ENCODE data around the gene ZC3H15. TPM values are rescaled to one million over a fixed set of nuclear protein-coding genes. Genes with fewer than 3 reads are reported as not detected.
"Not testable (repeated sequence)": the region's sequence is repeated elsewhere in the genome, so short reads cannot be mapped to it uniquely, and the experiment has no call there.

The ZC3H15 gene
- total RNA-seq, result 10 to 100 TPM; 76.2 to 93.0 (median 86.1) TPM

DNA sequence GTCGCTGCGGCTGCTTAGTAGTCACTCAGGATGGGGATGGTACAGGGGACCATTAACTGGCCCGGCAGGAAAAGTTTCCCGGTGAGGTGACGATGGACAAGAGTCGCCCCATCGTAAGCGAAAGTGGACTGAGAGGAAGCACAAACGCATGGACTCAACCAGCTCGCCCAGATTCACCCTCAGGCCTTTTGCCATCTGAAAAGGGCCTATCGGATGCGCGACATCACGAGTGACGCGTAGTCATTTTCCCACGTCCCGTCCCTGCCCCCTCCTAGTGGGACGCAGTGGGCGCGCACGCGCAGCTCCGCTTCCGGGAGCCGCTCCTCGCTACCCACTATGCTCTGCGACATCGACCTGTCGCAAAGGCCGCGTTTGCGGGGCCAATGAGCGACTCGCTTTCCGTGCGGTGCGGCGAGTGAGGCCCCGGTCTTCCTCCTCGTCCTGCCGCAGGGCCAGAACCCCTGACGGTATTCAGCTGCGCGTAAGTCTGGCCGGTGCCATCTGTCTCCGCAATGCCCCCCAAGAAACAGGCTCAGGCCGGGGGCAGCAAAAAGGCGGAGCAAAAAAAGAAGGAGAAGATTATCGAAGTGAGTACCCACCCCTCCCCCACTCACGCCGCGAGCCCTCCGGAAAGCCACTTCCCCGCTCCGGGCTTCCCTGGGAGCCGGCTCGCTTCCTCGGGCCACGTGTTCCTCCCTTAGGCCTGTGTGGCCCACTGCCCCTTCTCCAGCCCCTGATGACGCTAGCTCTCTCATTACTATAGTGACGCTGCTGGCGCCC is at the start of gene ZC3H15:
ZC3H15 (plus strand) TSS at position 390 of the 780 bp plus-strand sequence; CDS start at position 513, 123 bp downstream.
- Histone ChIP-seq H3K4me3 (peak within 1 kb of the TSS; percentile 63 to 90 (median 80)), H3K27ac (peak within 1 kb of the TSS; percentile 93 to 98), H3K4me1 (replicated peaks in 1 of 2) (peaks cover 5 to 12% of the 10 kb centered on the region in 2 donors)
- 0 to 7% (median 0%) methylated on average over 1 to 18 of the region's 63 CpGs; no CpG with 5 or more reads in 1 of the 10 experiments for WGBS, 10 experiments
- in situ Hi-C loops (cut with MboI; ENCODE audit: low pct_unique_long_range_greater_than_20kb in 2 of 9, low sequenced_read_pairs in 9 of 9, unreplicated experiment in 9 of 9), result no loop called here
- peak; percentile 85 to 92 (median 90) for ATAC-seq (replicated peaks in 6 of 8)

DNA sequence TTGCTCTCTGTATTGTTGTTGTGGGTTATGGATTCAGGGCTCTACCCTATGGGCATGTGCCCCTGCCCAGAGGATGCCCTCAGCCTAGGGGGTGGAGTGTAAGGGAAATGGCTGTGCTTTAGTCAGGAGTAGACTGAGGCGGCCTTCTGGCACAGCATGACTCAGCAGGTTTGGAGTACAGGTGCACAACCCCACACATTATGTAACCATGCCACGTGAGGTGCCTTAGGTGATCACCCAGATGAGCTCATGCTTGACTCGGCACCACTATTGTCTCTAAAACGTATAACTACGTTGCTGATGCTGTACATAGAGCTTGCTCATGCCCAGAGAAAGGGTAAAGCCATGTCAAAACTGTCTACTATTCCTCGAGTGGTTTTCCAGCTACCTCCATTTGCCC is 48.3 kb upstream of the ZC3H15 start:
- H3K4me1 ChIP-seq (replicated peaks in 1 of 2), result no peaks in the 10 kb centered on the region
- WGBS, 10 experiments, result 40 to 100% (median 93%) methylated on average over 1 to 4 of the region's 6 CpGs; no CpG with 5 or more reads in 5 of the 10 experiments
- no peak overlapping the region for H3K4me3 ChIP-seq
- H3K27ac ChIP-seq, result no peak overlapping the region
- in situ Hi-C loops (cut with MboI; ENCODE audit: low pct_unique_long_range_greater_than_20kb in 2 of 9, low sequenced_read_pairs in 9 of 9, unreplicated experiment in 9 of 9), result no loop called here
- no peak for ATAC-seq (replicated peaks in 6 of 8)

DNA sequence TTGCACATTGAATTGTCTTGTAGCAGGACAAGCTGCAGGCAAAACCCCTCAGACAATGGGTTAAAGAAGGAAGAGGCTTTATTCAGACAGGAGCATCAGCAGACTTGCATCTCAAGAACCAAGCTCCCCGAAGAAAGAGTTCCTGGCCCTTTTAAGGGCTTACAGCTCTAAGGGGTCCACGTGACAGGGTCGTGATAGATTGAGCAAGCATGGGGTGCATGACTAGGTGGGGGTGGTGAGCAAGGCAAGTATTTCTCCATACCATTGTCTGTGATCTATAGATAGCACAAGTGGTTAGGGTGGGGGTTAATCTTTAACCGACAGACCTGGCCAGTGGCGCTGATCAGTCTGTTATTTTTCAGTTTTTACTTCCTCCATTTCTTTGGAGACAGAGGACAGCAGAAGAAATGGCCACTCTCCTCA is 46.4 kb upstream of the ZC3H15 start:
- in situ Hi-C loops (cut with MboI; ENCODE audit: low pct_unique_long_range_greater_than_20kb in 2 of 9, low sequenced_read_pairs in 9 of 9, unreplicated experiment in 9 of 9); H3K4me3 ChIP-seq; H3K4me1 ChIP-seq (replicated peaks in 1 of 2); H3K27ac ChIP-seq; ATAC-seq (replicated peaks in 6 of 8): not testable (repeated sequence)
- WGBS, 10 experiments, result 64 to 100% (median 84%) methylated on average over 1 to 5 of the region's 5 CpGs; no CpG with 5 or more reads in 5 of the 10 experiments

- H3K4me3 ChIP-seq, result no peak overlapping the region
- 78 to 100% (median 95%) methylated on average over 1 to 3 of the region's 3 CpGs for WGBS, 10 experiments
- peaks cover 0 to 4% of the 10 kb centered on the region in 2 donors for H3K4me1 ChIP-seq (replicated peaks in 1 of 2)
- no peak for ATAC-seq (replicated peaks in 6 of 8)
- in situ Hi-C loops (cut with MboI; ENCODE audit: low pct_unique_long_range_greater_than_20kb in 2 of 9, low sequenced_read_pairs in 9 of 9, unreplicated experiment in 9 of 9), result no loop called here
- no peak overlapping the region for H3K27ac ChIP-seq
Measured at GRCh38 chr2:186440506-186440905, 45.6 kb upstream of the ZC3H15 start.

GRCh38 chr2:186442885-186443284 is 43.2 kb upstream of the ZC3H15 start:
- WGBS, 10 experiments, result 50 to 80% (median 69%) methylated on average over 1 to 3 of the region's 3 CpGs; no CpG with 5 or more reads in 4 of the 10 experiments
- in situ Hi-C loops (cut with MboI; ENCODE audit: low pct_unique_long_range_greater_than_20kb in 2 of 9, low sequenced_read_pairs in 9 of 9, unreplicated experiment in 9 of 9), result no loop called here
- peaks cover 0 to 4% of the 10 kb centered on the region in 2 donors for H3K4me1 ChIP-seq (replicated peaks in 1 of 2)
- H3K27ac ChIP-seq, result no peak overlapping the region
- H3K4me3 ChIP-seq, result no peak overlapping the region
- ATAC-seq (replicated peaks in 6 of 8), result peak in 7 of 8 experiments; percentile 60 to 87 (median 82)

DNA sequence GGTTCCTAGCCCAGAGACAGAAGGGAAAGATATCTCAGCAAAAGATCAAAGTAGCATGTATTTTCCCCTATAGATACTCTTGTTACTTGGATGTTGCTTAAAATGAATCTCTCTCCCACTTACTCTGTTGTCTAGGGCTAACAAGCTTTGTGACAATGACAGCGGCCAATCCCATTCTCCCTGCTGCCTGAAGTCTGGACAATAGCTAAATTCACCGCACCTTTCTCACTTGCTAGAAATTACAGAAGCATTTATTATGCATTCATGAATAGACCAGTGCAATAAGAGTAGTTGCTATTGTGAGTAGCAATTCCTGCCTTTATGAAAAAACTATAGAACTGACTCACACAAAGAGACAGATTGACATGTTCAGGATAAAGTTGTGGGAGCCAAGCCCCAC is 42.2 kb upstream of the ZC3H15 start:
- in situ Hi-C loops (cut with MboI; ENCODE audit: low pct_unique_long_range_greater_than_20kb in 2 of 9, low sequenced_read_pairs in 9 of 9, unreplicated experiment in 9 of 9), result no loop called here
- WGBS, 10 experiments, result 59 to 100% (median 84%) methylated on average over 1 to 2 of the region's 2 CpGs; no CpG with 5 or more reads in 5 of the 10 experiments

GRCh38 chr2:186445506-186445905 is 40.6 kb upstream of the ZC3H15 start:
- no peak for ATAC-seq (replicated peaks in 6 of 8)
- in situ Hi-C loops (cut with MboI; ENCODE audit: low pct_unique_long_range_greater_than_20kb in 2 of 9, low sequenced_read_pairs in 9 of 9, unreplicated experiment in 9 of 9), result no loop called here
- no peak overlapping the region for H3K27ac ChIP-seq
- WGBS, 10 experiments, result 81 to 100% (median 93%) methylated on average over 1 to 4 of the region's 4 CpGs; no CpG with 5 or more reads in 1 of the 10 experiments
- no peak overlapping the region for H3K4me3 ChIP-seq
- H3K4me1 ChIP-seq (replicated peaks in 1 of 2), result peaks cover 0 to 4% of the 10 kb centered on the region in 2 donors

More for the DNA sequence above, 42.2 kb upstream of the ZC3H15 start:
- ATAC-seq (replicated peaks in 6 of 8), result peak in 4 of 8 experiments; percentile 9 to 55 (median 33)
- H3K4me1 ChIP-seq (replicated peaks in 1 of 2), result peaks cover 0 to 4% of the 10 kb centered on the region in 2 donors
- no peak overlapping the region for H3K27ac ChIP-seq
- H3K4me3 ChIP-seq, result no peak overlapping the region

GRCh38 chr2:186455613-186456012 is 30.4 kb upstream of the ZC3H15 start:
- peaks cover 0 to 4% of the 10 kb centered on the region in 2 donors for H3K4me1 ChIP-seq (replicated peaks in 1 of 2)
- H3K4me3 ChIP-seq, result no peak overlapping the region
- H3K27ac ChIP-seq, result no peak overlapping the region
- ATAC-seq (replicated peaks in 6 of 8), result no peak
- in situ Hi-C loops (cut with MboI; ENCODE audit: low pct_unique_long_range_greater_than_20kb in 2 of 9, low sequenced_read_pairs in 9 of 9, unreplicated experiment in 9 of 9), result loop anchor here in 1 of 9 experiments (25.0 kb wide), 1 partner anchor 168 kb away; no protein-coding TSS in a partner anchor

DNA sequence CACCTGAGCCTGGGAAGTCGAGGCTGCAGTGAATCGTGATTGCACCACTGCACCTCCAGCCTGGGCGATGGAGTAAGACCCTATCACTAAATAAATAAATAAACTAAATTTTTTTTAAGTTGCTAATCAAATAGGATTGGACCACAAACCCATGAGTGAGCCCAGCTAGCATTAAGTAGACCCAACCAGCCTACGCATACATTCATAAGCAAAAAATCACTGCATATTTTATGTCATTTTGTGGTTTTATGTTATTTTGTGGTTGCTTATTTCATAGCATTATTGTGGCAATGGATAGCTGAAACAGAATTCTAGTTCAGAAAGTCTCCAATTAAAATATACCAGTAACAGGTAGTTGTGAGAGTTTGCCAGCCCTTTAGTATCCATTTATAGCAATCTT is 29.1 kb upstream of the ZC3H15 start:
- no peak overlapping the region for H3K4me3 ChIP-seq
- 33 to 100% (median 88%) methylated on average over 1 to 4 of the region's 4 CpGs; no CpG with 5 or more reads in 2 of the 10 experiments for WGBS, 10 experiments
- in situ Hi-C loops (cut with MboI; ENCODE audit: low pct_unique_long_range_greater_than_20kb in 2 of 9, low sequenced_read_pairs in 9 of 9, unreplicated experiment in 9 of 9), result loop anchor here in 1 of 9 experiments (25.0 kb wide), 1 partner anchor 170 kb away; no protein-coding TSS in a partner anchor
- H3K4me1 ChIP-seq (replicated peaks in 1 of 2), result peaks cover 0 to 4% of the 10 kb centered on the region in 2 donors
- H3K27ac ChIP-seq, result no peak overlapping the region
- ATAC-seq (replicated peaks in 6 of 8), result peak in 1 of 8 experiments; percentile 41

- Histone ChIP-seq H3K27ac (no peak overlapping the region), H3K4me1 (replicated peaks in 1 of 2) (peaks cover 0 to 4% of the 10 kb centered on the region in 2 donors), H3K4me3 (no peak overlapping the region)
- ATAC-seq (replicated peaks in 6 of 8), result no peak
- in situ Hi-C loops (cut with MboI; ENCODE audit: low pct_unique_long_range_greater_than_20kb in 2 of 9, low sequenced_read_pairs in 9 of 9, unreplicated experiment in 9 of 9), result loop anchor here in 1 of 9 experiments (25.0 kb wide), 1 partner anchor 171 kb away; no protein-coding TSS in a partner anchor
- WGBS, 10 experiments, result 63 to 100% (median 94%) methylated on average over 1 to 3 of the region's 3 CpGs; no CpG with 5 or more reads in 3 of the 10 experiments
Measured at GRCh38 chr2:186457908-186458307, 28.2 kb upstream of the ZC3H15 start.

- peak in 1 of 8 experiments; percentile 26 for ATAC-seq (replicated peaks in 6 of 8)
- WGBS, 10 experiments, result 17 to 100% (median 79%) methylated on average over 1 to 2 of the region's 2 CpGs
- Histone ChIP-seq H3K4me1 (replicated peaks in 1 of 2) (no peaks in the 10 kb centered on the region), H3K27ac (no peak overlapping the region), H3K4me3 (no peak overlapping the region)
- in situ Hi-C loops (cut with MboI; ENCODE audit: low pct_unique_long_range_greater_than_20kb in 2 of 9, low sequenced_read_pairs in 9 of 9, unreplicated experiment in 9 of 9), result loop anchor here in 1 of 9 experiments (25.0 kb wide), 1 partner anchor 172 kb away; no protein-coding TSS in a partner anchor
Measured at GRCh38 chr2:186459009-186459408, 27.1 kb upstream of the ZC3H15 start.

GRCh38 chr2:186460465-186460864 is 25.6 kb upstream of the ZC3H15 start:
- Histone ChIP-seq H3K4me1 (replicated peaks in 1 of 2) (no peaks in the 10 kb centered on the region), H3K27ac (no peak overlapping the region), H3K4me3 (no peak overlapping the region)
- in situ Hi-C loops (cut with MboI; ENCODE audit: low pct_unique_long_range_greater_than_20kb in 2 of 9, low sequenced_read_pairs in 9 of 9, unreplicated experiment in 9 of 9), result loop anchor here in 1 of 9 experiments (25.0 kb wide), 1 partner anchor 173 kb away; no protein-coding TSS in a partner anchor
- peak in 2 of 8 experiments; percentile 34 to 50 for ATAC-seq (replicated peaks in 6 of 8)
- WGBS, 10 experiments, result 0 to 83% (median 44%) methylated on average over 1 of the region's 1 CpG; no CpG with 5 or more reads in 1 of the 10 experiments

- in situ Hi-C loops (cut with MboI; ENCODE audit: low pct_unique_long_range_greater_than_20kb in 2 of 9, low sequenced_read_pairs in 9 of 9, unreplicated experiment in 9 of 9), result loop anchor here in 1 of 9 experiments (25.0 kb wide), 1 partner anchor 179 kb away; no protein-coding TSS in a partner anchor
- Histone ChIP-seq H3K4me3 (no peak overlapping the region), H3K27ac (no peak overlapping the region), H3K4me1 (replicated peaks in 1 of 2) (no peaks in the 10 kb centered on the region)
- ATAC-seq (replicated peaks in 6 of 8), result no peak
Measured at GRCh38 chr2:186466743-186467142, 19.3 kb upstream of the ZC3H15 start.
